Measurements from ENCODE around the gene ZNF205. TPM values are rescaled to one million over a fixed set of nuclear protein-coding genes. Genes with fewer than 3 reads are reported as not detected.
"Not testable (repeated sequence)": the region's sequence is repeated elsewhere in the genome, so short reads cannot be mapped to it uniquely, and the experiment has no call there.

The ZNF205 gene
- total RNA-seq: 15.2 and 20.5 TPM in 2 replicates

DNA sequence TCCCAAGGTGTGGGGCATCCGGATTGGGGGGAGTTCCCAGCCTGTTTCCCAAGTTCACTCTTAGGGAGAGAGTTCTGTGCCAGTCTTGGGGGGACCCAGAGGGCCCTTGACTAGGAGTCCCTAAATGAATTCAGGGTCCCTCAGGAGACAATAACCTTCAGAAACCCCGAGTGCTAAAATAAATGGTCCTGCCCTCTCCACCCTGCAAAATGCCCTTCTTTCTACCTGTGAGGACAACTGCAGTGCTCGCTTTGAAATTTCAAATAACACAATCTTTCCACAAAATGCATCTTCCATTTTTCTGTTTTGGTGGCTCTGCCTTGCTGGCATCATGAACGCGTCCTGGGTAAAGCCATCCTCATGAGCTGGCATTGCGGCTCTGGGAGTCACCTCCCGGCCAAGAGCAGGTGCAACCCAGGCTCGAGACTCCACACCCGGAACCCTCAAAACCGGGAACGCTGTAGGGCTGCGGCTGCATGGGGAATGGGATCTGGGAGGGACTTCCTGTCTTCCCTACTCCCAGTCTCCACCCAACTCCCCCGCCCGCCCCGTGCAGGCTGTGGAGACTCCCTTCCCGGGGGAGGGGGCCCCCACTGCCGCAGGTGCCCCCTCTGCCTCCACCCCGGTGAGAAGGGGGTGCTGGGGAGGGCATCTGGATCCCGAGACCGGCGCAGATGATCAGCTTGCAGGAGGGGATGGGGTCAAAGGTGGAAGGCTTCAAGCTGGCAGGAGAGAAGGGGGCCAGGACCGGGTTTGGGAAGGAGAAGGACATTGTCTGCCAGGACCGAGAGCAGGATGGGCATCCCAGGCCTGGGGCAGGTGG, at the start of gene ZNF205:
TSS of gene ZNF205 (plus strand) at position 529 of the 823 bp plus-strand sequence. CDS start 845 bp downstream, outside the sequence.
- DNase-seq (ENCODE audit: low read depth): peak; percentile 64

DNA sequence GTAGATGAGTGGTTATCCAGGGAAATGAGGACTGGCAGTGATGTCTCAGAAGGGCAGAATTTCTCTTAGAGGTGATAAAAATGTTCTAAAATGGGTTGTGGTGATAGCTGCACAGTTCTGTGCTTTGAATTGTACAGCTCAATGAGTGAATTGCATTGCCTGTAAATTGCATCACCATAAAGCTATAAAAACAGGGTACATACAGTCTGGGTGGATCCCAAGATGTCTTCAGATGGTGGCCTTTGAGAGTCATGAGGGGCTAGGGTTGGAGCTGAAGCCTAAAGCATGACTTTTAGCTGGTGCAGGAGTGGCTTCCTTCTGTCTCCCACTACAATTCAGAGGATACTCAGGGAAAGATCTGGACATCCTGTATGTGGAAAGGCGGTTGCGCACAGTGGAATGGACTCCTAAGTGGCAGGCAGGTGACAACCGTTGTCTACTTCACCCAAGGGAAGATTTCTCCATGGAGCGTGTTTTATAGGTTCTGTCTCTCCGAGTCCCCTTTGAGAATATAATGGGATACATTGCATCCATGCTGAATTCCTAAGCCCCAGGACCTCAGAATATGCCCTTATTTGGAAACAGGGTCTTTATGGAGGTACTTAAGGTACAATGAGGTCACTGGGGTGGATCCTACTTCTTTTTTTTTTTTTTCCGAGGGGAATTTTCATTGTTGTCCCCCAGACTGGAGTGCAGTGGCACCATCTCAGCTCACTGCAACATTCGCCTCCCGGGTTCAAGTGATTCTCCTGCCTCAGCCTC, 48.6 kb upstream of the ZNF205 start:
- no peak for DNase-seq (ENCODE audit: low read depth)

DNA sequence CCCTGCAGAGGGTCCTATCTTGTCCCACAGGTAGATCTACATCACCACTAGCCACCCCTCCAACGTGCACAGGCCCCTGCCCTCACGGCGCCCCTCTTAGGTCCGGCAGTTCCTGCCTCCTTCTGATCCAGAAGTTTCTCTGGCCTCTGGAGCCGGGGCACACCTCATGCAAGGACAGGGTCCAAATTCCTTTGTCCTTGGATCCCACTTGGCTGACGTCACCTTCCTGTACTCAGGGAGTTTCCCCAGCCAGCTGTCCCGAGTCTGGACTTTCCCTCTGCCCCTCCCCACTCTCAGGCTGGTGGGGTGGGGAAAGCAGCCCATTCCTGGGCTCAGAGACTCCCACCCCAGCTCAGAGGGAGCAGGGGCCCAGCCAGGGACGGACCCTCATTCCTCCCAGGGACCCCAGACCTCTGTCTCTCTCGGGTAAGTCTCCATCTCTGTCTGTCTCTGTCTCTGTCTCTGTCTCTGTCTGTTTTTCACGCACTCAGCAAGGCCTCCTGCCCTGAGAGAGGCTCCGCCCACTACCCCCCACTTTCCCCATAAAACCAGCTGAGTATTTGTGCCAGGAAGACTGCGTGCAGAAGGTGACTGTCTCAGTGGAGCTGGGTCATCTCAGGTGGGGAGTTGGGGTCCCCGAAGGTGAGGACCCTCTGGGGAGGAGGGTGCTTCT, 47.2 kb upstream of the ZNF205 start, which contains the start of gene IL32:
TSS of gene IL32 (plus strand) at position 572 of the 673 bp plus-strand sequence. CDS start 172 bp downstream, outside the sequence.
- DNase-seq (ENCODE audit: low read depth): peak; percentile 87

DNA sequence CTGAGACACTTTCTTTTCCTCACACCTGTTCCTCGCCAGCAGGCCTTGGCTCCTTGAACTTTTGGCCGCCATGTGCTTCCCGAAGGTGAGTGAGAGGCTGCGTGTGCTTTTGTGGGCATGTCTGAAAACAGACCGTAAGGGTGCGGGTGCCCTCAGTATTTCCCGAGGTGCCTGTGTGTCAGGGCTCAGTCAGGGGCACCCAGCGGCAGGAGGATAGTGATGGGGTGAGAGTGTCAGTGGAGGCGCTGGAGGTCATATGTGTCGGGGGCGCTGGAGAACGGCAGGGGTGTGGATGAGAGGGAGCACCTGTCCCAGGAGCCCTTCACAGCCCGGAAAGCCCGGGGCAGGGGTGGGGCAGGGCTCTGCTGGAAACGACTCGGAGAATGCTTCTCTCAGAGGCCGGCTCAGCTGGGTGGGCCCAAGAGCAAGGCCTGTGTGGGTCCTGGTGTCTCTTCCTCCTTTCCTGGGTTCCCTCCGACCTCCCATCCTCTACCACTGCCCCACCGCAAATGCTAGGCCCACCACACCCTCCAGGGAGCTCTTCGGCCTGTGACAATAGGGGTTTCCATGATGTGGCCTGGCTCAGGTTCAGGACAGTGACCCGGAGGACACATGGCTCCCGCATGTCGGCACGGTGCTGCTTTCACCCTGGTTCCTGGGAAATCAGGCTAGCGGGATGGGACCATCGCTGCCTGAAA, 46.5 kb upstream of the ZNF205 start:
- DNase-seq (ENCODE audit: low read depth): no peak

DNA sequence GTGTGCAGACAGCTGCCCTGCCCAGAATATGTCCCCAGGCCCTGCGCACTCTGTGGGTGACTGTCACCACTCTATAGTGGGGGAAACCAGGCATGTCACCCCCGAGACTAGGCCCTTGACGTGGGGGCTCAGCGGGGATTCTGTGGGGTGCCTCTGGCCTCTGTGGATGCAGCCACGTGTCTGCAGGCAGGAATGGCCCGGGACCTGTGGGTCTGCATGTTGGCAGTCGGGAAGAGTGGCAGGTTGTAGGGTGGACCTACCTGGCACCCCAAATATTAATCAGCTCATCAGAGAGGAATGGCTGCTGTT, 46.0 kb upstream of the ZNF205 start:
- no peak for DNase-seq (ENCODE audit: low read depth)

DNA sequence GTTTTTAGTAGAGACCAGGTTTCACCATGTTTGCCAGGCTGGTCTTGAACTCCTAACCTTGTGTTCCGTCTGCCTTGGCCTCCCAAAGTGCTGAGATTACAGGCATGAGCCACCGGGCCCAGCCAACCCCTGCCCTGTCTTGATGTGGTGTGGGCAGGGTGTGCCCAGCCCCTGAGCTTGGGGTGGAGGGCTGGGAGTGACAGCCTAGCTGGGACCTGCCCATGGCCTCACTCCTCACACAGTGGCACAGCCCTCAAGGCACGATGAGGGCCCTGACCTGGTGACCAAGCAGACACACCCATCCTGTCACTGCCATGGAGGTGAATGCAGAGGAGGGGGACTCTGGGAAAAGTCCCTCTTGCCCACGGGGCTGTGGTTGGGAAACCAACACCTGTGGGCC, 43.9 kb upstream of the ZNF205 start:
- DNase-seq (ENCODE audit: low read depth): no peak

DNA sequence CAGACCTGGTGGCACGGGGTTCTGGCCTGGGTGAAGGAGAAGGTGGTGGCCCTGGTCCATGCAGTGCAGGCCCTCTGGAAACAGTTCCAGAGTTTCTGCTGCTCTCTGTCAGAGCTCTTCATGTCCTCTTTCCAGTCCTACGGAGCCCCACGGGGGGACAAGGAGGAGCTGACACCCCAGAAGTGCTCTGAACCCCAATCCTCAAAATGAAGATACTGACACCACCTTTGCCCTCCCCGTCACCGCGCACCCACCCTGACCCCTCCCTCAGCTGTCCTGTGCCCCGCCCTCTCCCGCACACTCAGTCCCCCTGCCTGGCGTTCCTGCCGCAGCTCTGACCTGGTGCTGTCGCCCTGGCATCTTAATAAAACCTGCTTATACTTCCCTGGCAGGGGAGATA, 43.2 kb upstream of the ZNF205 start:
- DNase-seq (ENCODE audit: low read depth): not testable (repeated sequence)

DNA sequence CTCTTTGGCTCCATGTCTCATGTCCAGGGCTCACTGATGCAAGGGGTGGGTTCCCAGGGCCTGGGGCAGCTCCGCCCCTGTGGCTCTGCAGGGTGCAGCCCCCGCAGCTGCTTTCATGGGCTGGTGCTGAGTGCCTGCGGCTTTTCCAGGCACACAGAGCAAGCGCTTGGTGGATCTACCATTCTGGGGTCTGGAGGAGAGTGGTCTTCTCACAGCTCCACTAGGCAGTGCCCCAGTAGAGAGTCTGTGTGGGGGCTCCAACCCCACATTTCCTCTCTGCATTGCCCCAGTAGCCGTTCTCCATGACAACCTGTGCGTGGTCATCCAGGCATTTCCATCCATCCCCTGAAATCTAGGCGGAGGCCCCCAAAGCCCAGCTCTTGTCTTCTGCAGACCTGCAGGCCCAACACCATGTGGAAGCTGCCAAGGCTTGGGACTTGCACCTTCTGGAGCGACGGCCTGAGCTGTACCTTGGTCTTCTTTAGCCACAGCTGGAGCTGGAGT, 41.7 kb upstream of the ZNF205 start:
- no peak for DNase-seq (ENCODE audit: low read depth)

DNA sequence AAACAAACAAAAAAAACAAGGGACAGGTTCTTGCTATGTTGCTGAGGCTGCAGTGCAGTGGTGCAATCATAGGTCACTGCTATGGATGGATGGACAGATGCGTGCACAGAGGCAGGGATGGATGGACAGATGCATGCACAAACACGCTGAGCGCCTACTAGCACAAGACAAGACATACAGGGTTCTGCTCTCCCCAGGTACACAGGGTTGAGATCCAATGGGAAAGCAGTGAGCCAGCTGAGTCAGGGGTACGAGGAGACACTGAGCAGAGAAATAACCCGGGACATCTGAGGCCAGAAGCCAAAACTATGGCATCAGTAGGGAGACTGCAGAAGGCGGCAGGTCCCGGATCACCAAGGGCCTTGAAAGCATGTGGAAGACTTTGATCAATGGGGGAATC, 40.7 kb upstream of the ZNF205 start:
- no peak for DNase-seq (ENCODE audit: low read depth)

DNA sequence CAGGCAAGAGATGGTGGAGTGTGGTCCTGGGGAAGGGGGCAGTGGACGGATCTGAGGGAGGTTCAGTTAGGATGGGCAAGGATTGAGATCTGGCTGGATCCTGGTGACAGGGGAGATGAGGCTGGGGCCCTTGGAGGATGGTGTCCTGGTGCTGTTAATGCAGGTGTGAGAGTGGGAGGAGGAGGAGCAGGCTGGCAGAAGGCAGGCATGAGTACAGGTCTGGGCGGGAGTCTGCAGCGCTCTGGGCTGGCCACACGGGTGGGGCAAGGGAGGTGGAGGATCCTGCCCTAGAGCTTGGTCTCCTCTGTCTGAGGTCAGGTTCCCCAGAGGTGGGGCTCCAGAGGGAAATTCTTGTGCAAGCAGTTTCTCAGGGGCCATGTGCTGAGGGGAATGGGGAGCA, 40.2 kb upstream of the ZNF205 start:
- not testable (repeated sequence) for DNase-seq (ENCODE audit: low read depth)

DNA sequence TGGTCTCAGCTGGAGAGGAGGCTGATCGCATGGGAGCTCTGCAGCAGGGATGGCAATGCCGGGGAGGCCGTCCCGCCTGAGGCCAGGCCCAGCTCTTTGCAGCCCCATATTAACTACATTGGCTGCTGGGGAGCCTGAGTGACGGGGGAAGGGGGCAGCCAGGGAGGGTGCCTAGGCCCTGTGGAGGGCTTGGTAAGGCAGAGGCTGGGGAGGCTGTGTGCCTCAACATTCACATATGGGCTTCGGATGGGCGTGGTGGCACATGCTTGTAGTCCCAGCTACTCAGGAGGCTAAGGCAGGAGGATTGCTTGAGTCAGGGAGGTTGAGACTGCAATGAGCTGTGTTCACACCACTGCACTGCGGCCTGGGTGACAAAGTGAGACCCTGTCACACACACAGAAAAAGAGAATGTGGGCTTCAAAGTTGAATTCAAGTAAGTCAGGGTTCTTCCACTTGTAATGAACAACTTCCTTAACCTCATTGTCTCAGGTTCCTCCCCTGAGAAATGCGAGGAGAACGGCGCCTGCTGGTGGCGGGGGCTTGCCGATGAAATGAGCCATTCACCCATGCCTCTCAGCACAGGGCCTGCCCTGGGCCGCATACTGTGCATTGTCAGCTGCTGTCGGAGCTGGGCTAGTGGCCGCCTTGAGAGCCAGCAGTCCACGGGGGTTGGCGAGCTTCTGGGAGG, 39.7 kb upstream of the ZNF205 start:
- DNase-seq (ENCODE audit: low read depth): not testable (repeated sequence)

DNA sequence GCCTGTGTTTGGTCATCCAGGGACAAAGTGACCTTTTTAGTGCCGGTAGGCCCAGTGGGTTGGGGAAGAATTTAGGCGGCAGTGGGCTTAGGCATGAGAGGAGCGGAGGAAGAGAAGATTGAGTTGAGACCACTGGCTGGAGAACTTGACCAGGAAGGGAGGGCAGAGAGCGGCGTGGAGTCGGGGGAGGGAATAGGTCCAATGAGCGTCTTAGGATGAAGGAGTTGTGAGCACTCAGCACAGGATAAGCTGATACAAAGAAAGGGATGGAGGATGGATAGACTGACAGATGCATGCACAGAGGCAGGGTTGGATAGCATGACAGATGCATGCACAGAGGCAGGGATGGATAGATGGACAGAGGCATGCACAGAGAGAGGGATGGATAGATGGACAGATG, 38.9 kb upstream of the ZNF205 start:
- no peak for DNase-seq (ENCODE audit: low read depth)

DNA sequence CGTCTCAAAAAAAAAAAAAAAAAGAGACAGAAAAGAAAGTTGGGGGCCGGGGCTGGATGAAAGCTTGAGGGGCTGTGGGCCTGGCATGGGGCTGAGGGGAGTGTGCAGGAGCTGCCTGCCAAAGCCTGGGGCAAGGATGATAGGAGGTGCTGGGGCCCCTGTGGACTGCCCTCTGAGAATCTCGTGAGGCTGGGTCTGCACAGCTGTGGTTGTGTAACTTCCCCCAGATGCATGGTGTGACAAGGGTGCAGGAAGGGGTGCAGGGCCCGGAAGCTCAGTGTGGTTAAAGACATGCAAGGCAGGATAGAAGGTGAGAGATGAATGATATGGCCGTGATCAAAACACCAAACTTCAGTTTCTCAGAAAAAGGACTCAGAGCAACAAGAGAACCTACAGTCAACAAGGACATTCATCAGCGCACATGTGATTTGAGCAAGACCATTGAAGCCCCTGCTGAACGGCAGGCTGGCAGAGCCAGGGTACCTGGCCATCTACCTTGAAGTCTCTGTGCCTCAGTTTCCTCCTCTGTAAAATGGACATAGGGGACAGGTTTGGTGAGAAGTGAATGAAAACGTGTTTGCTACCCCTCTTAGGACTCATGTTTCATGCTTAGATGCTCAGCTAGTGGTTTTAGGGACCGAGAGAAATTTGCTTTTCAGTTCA, 37.4 kb upstream of the ZNF205 start:
- no peak for DNase-seq (ENCODE audit: low read depth)

DNA sequence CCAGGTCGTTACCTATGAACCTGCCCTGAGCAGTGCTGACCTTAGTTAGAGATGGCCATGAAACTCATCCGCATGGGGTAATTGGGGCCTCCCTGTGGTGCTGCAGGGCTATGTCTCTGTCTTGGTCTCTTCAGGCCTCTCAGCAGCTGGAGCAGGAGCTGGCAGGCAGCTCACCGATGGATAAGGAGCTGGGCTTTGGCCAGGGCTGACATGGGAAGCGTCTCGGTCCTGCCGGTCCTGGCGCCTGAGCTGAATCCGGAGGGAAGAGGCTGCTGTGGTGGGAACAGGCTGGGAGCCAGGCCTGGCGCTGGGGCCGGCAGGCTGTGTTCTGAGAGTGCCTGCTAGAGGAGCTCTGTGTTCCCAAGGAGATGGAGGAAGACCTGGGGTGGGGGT, 36.9 kb upstream of the ZNF205 start:
- no peak for DNase-seq (ENCODE audit: low read depth)

DNA sequence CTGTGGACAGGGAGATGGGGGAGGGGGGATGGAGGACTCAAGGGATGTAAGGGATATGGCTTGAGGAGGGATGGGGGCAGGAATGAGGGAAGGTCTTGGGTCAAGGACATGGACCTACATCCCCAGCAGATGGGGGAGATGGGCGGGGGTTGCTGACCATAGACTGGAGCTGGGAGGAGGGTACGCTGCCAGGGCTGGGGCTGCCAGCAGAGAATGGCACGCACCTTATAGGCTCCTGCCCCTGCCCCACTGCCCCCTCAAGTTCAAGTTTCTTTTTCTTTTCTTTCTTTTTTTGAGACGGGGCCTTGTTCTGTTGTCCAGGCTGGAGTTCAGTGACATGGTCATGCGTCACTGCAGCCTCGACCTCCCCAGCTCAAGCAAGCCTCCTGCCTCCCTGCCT, 36.4 kb upstream of the ZNF205 start:
- not testable (repeated sequence) for DNase-seq (ENCODE audit: low read depth)

DNA sequence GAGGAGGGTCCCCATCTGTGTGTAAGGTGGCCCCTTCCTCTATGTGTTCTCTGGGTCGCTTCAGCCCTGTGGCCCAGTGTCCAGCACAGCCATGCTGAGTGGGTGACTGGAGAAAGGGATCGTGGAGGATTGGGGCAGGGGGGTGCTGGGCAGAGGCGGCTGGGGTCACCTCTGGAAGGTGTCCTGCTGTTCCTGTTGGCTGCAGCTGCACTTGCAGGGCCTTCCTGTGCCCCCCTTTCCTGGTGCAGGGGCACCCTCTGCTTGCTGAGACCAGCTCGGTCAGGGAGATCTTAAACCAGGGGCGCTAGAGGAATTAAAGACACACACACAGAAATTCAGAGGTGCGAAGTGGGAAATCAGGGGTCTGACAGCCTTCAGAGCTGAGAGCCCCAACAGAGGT, 35.8 kb upstream of the ZNF205 start:
- DNase-seq (ENCODE audit: low read depth): no peak

DNA sequence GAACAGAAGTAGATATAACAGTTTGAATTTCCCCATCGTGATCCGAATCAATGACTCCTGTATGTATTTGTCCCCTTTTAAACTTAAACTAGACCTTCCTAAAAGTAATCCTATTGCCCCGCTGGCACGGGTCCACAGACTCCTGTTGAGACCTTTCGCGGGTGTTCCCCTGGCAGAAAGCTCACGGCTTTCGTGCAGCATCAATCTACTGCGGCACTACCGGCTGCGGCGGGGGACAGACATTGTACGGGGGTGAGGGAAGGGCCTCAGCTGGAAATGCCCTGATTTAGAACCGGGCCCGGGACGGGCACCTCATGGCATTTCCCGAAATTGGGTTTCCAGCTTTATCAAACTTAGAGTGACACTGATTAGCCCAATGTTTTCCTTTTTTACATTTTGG, 32.4 kb upstream of the ZNF205 start:
- no peak for DNase-seq (ENCODE audit: low read depth)

DNA sequence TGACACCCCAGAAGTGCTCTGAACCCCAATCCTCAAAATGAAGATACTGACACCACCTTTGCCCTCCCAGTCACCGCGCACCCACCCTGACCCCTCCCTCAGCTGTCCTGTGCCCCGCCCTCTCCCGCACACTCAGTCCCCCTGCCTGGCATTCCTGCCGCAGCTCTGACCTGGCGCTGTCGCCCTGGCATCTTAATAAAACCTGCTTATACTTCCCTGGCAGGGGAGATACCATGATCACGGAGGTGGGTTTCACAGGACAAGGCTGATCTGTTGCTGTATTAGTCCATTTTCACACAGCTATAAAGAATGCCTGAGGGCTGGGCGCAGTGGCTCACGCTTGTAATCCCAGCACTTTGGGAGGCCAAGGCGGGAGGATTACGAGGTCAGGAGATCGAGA, 30.4 kb upstream of the ZNF205 start:
- not testable (repeated sequence) for DNase-seq (ENCODE audit: low read depth)

DNA sequence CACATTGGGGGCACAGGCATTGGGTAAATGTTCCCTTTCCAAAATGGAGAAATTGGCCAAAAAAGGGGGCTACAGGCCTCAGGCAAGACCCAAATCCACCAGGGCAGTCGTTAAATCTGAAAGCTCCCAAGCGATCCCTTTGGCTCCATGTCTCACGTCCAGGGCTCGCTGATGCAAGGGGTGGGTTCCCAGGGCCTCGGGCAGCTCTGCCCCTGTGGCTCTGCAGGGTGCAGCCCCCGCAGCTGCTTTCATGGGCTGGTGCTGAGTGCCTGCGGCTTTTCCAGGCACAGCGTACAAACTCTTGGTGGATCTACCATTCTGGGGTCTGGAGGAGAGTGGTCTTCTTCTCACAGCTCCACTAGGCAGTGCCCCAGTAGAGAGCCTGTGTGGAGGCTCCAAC, 29.0 kb upstream of the ZNF205 start:
- DNase-seq (ENCODE audit: low read depth): not testable (repeated sequence)

DNA sequence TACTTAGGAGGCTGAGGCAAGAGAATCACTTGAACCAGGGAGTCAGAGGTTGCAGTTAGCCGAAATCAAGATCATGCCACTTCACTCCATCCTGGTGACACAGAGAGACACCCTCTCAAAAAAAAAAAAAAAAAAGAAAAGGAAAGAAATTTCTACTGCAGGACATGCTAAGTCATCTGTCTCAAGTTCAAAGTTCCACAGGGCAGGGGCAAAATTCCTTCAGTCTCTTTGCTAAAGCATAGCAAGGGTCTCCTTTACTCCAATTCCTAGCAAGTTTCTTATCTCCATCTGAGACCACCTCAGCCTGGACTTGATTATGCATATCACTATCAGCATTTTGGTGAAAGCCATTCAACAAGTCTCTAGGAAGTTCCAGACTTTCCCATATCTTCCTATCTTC, 27.9 kb upstream of the ZNF205 start:
- no peak for DNase-seq (ENCODE audit: low read depth)
